ENCODE measurements around the gene ARID3B.

- TF ChIP-seq TAF1 (IDR thresholded peaks at IDR 0.05; ENCODE audit: borderline replicate concordance, insufficient read depth, low read length), result no peak
- no peak for TF ChIP-seq POLR2AphosphoS5 (IDR thresholded peaks at IDR 0.05; ENCODE audit: low read depth, low read length)
Measured at GRCh38 chr15:74540161-74540760, 759 bp upstream of the ARID3B start.
